Ishikawa (cell line): Measurements from ENCODE around the gene PTPRN2.

ENCODE experiments used
- EP300 ChIP-seq: IDR thresholded peaks from 2 replicates; pipeline ENCODE4 v1.6.1; 2012; ENCODE audit warnings: borderline replicate concordance
- REST ChIP-seq: IDR thresholded peaks from 2 replicates; pipeline ENCODE4 v1.6.1; 2012; ENCODE audit warnings: low read depth, mild to moderate bottlenecking
- TAF1 ChIP-seq: IDR thresholded peaks from 2 replicates; pipeline ENCODE4 v1.6.1; 2012; ENCODE audit warnings: low read depth, mild to moderate bottlenecking
- TCF12 ChIP-seq: IDR thresholded peaks from 2 replicates; pipeline ENCODE4 v1.6.1; 2012; ENCODE audit warnings: low read depth
- YY1 ChIP-seq: IDR thresholded peaks from 2 replicates; pipeline ENCODE4 v1.6.1; 2012; ENCODE audit warnings: low read depth
- ZBTB7A ChIP-seq: IDR thresholded peaks from 2 replicates; pipeline ENCODE4 v1.6.1; 2012; ENCODE audit warnings: low read depth
- TF ChIP-seq, protein P1 (sequence below): IDR thresholded peaks from 2 replicates; pipeline ENCODE4 v1.6.1; 2012
- TF ChIP-seq, protein P2 (sequence below): IDR thresholded peaks from 2 replicates; pipeline ENCODE4 v1.6.1; 2012

- TF ChIP-seq TAF1 = no peak
- TF ChIP-seq, protein P1, sequence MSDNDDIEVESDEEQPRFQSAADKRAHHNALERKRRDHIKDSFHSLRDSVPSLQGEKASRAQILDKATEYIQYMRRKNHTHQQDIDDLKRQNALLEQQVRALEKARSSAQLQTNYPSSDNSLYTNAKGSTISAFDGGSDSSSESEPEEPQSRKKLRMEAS = no peak
- no peak for TF ChIP-seq REST
- TF ChIP-seq EP300 = no peak
- TF ChIP-seq ZBTB7A = no peak
- TF ChIP-seq YY1 = no peak
- TF ChIP-seq, protein P2, sequence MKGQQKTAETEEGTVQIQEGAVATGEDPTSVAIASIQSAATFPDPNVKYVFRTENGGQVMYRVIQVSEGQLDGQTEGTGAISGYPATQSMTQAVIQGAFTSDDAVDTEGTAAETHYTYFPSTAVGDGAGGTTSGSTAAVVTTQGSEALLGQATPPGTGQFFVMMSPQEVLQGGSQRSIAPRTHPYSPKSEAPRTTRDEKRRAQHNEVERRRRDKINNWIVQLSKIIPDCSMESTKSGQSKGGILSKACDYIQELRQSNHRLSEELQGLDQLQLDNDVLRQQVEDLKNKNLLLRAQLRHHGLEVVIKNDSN = no peak
- no peak for TF ChIP-seq TCF12
Measured at GRCh38 chr7:157622408-157623205, 965.0 kb downstream of the PTPRN2 start.
